GM18870 (cell line): Measurements from ENCODE around the gene SLC30A9.

Experiments
- ATAC-seq: cut with Tn5 transposase; IDR thresholded peaks from one replicate; pipeline ENCODE4 v1.9.1; 2021; ENCODE audit warnings: moderate library complexity; ENCODE audit not compliant: unreplicated experiment

SLC30A9 gene

DNA sequence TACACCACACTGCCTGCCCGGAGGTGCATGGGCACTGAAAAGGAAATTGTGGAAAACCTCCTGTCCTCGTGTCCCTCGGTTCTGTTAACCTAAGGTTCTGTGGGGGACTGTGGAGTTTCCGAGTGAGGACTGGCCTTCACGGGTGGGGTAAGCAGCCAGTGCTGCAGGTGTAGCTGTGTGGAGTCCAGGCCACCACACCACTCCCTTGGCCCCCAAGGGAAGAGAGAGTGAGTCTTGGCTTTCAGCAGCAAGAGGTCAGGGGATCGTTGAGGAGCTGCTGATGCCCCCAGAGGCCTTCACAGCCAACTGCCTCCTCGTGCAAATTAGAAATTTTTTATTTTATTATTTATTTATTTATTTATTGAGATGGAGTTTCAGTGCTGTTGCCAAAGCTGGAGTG lies 141.8 kb downstream of the SLC30A9 start:
- ATAC-seq: no peak

GRCh38 chr4:42133006-42133405 lies 142.7 kb downstream of the SLC30A9 start:
- ATAC-seq: no peak

DNA sequence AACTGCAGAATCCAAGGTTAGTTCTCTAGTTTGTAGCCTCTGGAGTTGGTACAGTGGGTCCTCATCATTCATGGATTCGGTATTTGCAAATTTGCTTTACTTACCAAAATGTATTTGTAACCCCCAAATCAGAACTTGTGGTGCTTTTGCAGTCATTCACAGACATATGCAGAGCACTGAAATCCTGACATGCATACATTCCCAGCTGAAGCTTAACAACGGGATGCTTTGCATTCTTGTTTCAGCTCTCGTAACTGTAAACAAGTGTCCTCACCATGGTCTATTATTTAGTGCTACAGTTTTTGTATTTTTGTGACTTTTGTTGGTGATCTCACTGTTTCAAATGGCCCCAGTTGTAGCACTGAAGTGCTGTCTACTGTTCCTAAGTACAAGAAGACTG lies 146.0 kb downstream of the SLC30A9 start:
- no peak for ATAC-seq
